NCI-H345 (cell line): Measurements from ENCODE around the gene SMIM43.
"Not testable (repeated sequence)": the region's sequence is repeated elsewhere in the genome, so short reads cannot be mapped to it uniquely, and the experiment has no call there.

ENCODE experiments used
- DNase-seq: peaks from one replicate; lab custom pipeline; 2025; lab: John Stamatoyannopoulos, UW

The SMIM43 gene

GRCh38 chr4:121736735-121737351 lies 28.1 kb downstream of the SMIM43 start:
- peak; percentile 9 for DNase-seq

GRCh38 chr4:121734571-121734970 lies 30.4 kb downstream of the SMIM43 start:
- no peak for DNase-seq

GRCh38 chr4:121733942-121734341 lies 31.0 kb downstream of the SMIM43 start:
- no peak for DNase-seq

GRCh38 chr4:121729753-121730152 lies 35.2 kb downstream of the SMIM43 start:
- DNase-seq = not testable (repeated sequence)

GRCh38 chr4:121728798-121729226 lies 36.2 kb downstream of the SMIM43 start:
- DNase-seq = no peak

GRCh38 chr4:121728066-121728465 lies 36.9 kb downstream of the SMIM43 start:
- no peak for DNase-seq

GRCh38 chr4:121726642-121727268 lies 38.2 kb downstream of the SMIM43 start:
- peak; percentile 7 for DNase-seq

- DNase-seq = no peak
Measured at GRCh38 chr4:121724671-121725070, 40.3 kb downstream of the SMIM43 start.

- no peak for DNase-seq
Measured at GRCh38 chr4:121721700-121722099, 43.3 kb downstream of the SMIM43 start.

GRCh38 chr4:121720109-121720508 lies 44.9 kb downstream of the SMIM43 start:
- no peak for DNase-seq

- no peak for DNase-seq
Measured at GRCh38 chr4:121717680-121718237, 47.2 kb downstream of the SMIM43 start.

- DNase-seq = no peak
Measured at GRCh38 chr4:121714548-121714947, 50.4 kb downstream of the SMIM43 start.

- DNase-seq = no peak
Measured at GRCh38 chr4:121712783-121713182, 52.2 kb downstream of the SMIM43 start.

- no peak for DNase-seq
Measured at GRCh38 chr4:121712001-121712651, 52.8 kb downstream of the SMIM43 start.

- no peak for DNase-seq
Measured at GRCh38 chr4:121711263-121712000, 53.5 kb downstream of the SMIM43 start.

- DNase-seq = no peak
Measured at GRCh38 chr4:121709766-121710405, 55.1 kb downstream of the SMIM43 start.
